HG03558 (cell line): ENCODE data around the gene RNASEH2C.
"Not testable (repeated sequence)": the region's sequence is repeated elsewhere in the genome, so short reads cannot be mapped to it uniquely, and the experiment has no call there.

Source experiments
- ATAC-seq: cut with Tn5 transposase; IDR thresholded peaks from one replicate; pipeline ENCODE4 v1.9.1; 2021; ENCODE audit warnings: moderate number of reproducible peaks; ENCODE audit not compliant: unreplicated experiment; ENCODE audit errors: extremely low read depth

The RNASEH2C gene

GRCh38 chr11:65695459-65696241, 24.9 kb downstream of the RNASEH2C start:
- no peak for ATAC-seq

- no peak for ATAC-seq
Measured at GRCh38 chr11:65692367-65692766, 28.2 kb downstream of the RNASEH2C start.

- not testable (repeated sequence) for ATAC-seq
Measured at GRCh38 chr11:65691847-65692246, 28.8 kb downstream of the RNASEH2C start.

- no peak for ATAC-seq
Measured at GRCh38 chr11:65685981-65686380, 34.6 kb downstream of the RNASEH2C start.

GRCh38 chr11:65683480-65683879, 37.1 kb downstream of the RNASEH2C start:
- not testable (repeated sequence) for ATAC-seq

GRCh38 chr11:65680192-65680743, 40.3 kb downstream of the RNASEH2C start:
- ATAC-seq: no peak

GRCh38 chr11:65672982-65673381, 47.6 kb downstream of the RNASEH2C start:
- ATAC-seq: no peak

GRCh38 chr11:65672180-65672860, 48.3 kb downstream of the RNASEH2C start:
- ATAC-seq: no peak
